HG03342 (cell line): ENCODE measurements around the gene SYNGR2.

Experiments
- ATAC-seq: cut with Tn5 transposase; IDR thresholded peaks from one replicate; pipeline ENCODE4 v1.9.1; 2021; ENCODE audit warnings: mild to moderate bottlenecking, moderate library complexity; ENCODE audit not compliant: unreplicated experiment

SYNGR2 gene

DNA sequence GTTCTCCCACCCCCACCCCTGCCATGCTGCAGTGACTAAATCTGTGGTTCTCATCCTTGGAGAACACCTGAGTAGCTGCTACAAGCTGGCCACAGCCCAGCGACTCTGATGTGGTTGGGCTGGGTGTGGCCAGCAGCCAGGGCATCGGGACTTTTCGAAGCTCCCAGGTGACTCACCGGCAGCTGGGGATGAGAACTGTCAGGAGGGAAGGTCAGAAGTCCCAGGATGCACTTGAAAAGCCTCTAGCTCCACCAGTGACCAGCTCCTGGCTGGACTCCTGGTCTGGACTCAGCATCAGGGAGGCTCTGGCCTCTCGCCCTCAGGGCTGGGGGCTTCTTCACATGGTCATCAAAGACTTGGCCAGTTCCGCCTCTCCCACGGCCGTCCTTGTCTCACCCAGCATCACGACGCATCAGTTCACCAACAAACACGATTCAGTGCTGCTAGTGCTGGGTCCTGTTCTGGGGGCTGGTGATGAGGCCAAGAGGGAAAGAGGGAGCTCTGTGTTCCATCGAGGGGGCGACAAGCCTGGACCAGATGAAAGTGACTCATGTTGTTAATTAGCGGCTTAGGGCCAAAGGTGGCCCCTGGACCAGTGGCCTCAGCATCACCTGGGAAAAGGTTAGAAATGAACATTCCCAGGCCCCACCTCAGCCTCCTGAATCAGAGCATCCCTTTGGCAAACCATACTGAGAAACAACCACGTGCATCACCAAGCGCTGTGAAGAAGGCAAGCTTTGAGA is 26.1 kb upstream of the SYNGR2 start:
- ATAC-seq, result no peak

DNA sequence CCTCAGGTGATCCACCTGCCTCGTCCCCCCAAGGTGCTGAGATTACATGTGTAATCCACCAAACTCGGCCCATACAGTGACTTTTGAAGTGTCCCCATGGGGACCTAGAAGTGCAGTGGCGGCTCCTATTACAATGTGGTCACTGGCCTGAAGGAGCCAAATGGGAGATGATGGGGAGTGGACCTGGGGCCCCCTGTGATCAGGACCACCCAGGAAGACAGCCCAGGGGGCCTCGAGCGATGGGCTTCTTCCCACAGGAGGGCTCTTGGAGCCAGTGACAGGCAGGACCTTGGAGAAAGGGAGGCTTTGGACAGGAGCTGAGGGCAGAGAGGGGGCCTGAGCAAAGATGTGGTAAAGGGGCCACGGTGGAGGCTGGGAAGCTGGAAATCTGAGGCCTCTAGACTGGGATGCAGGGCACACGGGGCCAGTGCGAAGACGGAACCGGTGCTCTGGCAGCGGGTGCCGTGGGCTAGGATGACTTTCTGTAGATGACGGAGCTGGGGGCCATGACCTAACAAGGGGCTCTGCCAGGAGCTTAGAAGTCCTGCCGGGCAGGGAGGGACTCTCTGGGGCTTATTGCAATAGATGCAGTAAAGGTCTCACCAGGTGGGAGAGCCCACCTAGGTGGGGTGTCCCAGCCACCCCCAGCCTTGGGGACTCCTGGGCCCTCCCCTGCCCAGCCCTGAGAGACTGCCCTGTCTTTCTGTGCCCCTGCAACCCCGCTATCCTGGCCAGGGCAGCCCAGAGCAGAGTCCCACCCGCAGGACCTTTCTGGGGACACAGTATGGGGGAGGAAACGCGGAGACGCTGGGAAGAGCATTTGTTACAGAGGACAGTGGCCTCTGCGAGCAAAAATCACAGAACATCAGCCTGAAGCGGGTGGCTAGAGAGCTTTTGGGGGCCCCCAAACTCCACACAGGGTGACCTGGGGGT is 24.9 kb upstream of the SYNGR2 start:
- ATAC-seq, result no peak

DNA sequence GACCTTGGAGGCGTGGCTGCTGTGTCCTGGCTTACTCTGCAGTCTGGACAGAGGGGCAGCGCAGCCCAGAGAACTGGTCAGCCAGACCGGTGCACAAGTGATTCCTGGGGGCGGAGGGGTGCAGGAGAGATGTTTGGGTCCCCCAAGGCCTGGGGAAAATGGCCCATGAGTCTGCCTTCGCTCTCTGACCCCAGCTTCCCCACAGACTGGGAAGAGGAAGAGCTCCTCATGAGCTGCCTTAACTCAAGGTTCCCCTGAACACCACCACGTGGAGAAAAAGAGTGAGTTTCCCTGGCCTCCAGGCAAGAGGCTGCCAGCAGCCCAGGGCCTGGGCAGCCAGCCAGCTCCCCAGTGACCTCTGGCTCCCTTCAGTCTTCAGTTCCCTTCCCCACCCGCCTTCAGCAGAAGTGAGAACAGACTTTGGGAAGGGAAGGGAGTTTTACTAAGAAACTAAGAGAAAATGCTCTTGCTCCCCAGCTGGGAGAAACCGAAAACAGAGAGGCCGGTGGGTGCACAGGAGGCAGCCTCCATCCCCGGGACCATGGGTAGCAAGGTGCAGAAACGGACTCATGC is 24.1 kb upstream of the SYNGR2 start:
- no peak for ATAC-seq

DNA sequence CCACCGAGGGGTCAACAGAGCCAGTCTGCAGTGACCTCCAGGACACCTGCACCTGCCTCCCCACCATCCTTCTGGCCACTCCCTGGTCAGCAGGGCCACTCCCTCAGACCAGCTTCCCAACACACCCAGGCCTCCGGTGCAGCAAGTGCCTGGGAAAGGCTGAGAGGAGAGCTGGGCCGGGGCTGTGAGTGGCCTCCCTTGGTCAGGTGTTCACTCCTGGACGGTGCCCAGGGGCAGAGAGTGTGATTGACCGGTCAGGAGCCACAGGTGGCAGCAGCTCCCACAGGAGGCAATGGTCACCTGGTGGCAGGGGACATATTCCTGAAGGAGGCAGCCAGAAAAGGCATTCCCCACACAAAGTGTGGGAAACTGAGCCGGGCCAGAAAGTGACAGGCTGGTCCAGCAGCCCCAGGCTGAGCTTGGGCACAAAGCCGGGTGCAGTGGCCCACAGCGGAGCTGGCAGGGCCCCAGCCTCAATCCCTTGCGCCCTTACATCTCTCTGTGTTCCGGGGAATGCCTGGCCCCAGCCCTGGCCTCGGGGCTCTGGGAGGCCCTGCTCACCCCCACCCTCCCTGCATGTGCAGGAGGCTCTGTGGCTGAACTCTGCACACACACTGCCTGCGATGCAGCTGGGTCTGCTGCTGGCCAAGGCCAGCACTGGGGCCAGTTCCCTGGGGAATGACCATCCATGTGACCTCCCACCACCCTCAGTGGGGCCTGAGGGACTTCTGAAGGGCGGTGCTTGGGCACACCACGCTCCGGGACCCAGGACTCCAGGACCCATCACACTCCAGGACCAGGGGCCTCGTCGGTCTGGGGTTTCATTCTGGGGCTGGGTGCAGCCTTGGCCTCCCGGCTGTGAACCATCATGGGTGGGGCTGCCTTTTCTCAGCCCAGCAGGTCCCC is 23.4 kb upstream of the SYNGR2 start:
- ATAC-seq, result no peak

DNA sequence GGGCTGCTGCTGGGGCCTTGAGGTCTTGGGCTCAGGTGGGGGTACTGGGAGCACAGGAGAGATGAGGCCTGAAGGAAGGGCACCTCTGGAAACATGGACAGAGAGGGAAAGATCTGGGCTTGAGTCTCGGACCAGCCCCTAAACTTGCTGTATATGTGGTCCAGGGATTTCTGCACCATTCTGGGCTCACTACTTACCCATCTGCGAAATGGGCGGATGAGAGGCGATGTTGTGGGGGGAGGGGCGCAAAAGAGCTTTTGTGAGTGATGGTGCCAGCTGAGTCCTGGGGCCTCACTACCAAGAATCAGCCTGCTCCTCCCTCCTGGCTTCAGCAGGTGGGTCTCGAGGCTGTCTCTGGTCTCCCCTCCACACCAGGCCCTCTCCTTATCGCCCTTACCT is 21.9 kb upstream of the SYNGR2 start:
- no peak for ATAC-seq

DNA sequence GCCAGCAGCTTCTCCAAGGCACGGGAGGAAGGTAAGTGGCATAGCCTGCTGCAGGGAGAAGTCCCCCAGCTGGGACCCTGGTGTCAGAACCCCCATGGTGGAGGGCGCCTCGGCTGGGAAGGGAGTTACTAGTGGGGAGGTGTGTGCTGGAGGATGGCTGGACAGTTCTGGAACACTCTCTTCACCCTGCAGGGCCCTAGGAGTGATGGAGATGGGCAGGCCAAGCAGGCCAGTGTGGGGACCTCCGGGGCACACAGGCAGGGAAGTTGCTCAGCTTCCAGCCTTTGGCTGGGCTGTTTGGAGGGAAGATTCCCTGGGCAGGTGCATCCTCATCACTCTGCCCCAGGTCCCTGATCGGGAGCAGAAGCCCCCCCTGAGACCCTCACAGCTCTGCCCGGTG is 21.5 kb upstream of the SYNGR2 start:
- no peak for ATAC-seq

DNA sequence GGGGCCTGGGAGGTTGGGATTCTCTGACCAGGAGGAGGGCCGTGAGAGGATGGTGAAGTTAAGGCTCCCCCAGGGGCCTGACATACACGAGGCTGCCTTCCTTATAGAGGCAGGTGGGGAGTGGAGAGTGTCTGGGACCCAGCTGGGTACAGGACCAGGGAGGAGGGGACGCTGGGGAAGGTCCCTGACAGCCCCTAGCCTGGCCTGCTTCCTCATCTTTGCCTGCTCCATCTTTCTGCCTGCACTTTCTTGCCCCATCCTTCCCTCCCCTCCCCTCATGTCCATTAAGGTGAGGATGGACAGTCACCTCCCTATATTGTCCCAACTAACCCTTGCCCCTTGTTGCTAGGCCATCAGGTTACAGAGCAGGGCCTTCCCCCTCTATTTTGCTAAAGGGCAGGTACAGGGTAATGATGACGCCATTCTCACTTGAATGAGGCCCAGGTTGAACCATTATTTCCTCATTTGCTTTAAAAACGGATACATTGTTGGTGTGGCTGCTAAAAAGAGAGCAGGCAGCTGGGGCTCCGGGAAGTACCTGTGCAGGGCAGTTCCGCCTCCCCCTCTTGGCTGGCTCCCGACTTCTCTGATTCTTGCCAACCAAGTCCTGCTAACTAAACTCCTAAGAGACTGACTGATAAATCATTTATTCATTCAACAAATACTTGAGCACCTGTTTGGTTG is 20.9 kb upstream of the SYNGR2 start:
- peak; percentile 46 for ATAC-seq

DNA sequence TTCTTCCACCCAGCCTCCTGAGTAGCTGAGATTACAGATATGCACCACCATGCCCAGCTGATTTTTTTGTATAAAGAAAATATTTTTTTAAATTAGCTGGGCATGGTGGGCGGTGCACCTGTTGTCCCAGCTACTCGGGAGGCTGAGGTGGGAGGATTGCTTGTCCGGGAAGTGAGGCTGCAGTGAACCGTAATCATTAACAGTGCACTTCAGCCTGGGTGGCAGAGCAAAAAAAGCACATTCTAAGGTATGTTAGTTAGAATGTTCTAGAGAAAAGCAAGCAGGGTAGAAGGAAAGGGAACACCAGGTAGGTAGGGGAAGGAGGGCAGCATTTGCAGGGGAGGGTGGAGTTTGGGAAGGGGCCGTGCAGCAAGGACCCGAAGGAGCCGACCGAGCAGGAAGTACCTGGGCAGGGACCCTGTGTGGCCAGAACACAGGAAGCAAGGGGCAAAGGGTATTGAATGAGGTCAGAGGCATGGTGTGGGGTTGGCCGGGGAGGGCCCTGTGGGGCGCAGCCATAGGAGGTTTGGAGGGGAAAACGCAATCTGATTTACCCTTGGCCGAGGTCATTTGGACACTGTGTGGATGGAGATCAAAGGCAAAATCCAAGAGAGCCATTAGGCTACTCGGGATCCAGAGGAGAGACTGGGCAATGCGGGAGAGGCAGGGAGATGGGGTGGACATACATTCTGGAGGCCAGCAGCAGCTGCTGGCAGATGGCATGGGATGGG is 19.9 kb upstream of the SYNGR2 start:
- no peak for ATAC-seq

DNA sequence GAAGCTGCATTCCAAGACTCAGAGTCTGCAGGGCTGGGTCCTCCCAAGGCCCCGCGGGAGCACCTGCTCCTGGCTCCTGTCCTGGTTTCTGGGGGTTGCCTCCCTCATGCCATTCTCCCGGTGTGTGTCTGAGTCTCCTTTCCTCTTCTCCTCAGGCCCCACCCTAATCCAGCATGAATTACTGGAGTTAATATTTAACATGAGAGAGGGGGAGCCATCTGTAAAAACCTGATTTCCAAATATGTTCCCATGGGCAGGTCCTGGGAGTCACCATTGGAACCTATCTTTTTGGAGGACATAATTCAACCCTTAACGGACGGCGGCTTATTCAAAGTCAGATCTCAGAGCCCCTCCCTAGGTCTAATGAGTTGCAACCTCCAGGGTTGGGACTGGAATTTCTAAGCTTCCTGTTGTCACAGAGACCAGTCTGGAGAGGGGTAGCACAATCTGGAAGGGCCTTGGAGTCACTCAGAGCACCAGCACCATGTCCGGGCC is 16.8 kb upstream of the SYNGR2 start:
- no peak for ATAC-seq

DNA sequence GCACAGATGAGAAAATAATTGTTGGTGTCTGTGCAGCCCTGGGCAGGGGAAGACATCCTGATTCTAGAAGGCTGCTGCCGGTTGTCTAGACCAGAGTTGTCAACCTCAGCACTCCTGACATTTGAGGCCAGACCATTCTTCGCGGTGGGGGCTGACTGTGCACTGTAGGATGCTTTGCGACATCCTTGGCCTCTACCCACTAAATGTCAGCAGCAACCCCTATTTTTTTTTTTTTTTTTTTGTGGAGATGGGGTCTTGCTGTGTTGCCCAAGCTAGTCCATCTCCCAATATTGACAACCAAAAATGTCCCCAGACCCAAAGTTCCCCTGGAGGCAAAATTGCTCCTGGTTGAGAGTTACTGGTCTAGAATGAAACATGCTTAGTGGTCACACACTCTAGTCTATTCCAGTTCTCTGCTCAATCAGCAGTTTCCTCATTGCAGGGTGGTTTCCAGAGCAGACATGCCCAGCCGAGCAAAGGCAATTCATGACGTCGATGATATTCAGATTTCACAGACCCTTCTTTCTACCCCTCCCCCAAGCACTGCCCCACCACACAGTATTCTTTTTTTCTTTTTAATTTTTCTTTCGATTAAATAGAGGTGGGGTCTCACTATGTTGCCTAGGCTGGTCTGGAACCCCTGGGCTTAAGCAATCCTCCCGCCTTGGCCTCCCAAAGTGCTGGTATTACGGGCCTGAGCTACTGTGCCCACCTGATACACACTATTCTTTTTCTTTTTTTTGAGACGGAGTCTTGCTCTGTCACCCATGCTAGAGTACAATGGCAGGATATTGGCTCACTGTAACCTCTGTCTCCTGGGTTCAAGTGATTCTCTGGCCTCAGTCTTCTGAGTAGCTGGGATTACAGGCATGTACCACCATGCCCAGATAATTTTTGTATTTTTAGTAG is 13.2 kb upstream of the SYNGR2 start:
- ATAC-seq, result no peak

DNA sequence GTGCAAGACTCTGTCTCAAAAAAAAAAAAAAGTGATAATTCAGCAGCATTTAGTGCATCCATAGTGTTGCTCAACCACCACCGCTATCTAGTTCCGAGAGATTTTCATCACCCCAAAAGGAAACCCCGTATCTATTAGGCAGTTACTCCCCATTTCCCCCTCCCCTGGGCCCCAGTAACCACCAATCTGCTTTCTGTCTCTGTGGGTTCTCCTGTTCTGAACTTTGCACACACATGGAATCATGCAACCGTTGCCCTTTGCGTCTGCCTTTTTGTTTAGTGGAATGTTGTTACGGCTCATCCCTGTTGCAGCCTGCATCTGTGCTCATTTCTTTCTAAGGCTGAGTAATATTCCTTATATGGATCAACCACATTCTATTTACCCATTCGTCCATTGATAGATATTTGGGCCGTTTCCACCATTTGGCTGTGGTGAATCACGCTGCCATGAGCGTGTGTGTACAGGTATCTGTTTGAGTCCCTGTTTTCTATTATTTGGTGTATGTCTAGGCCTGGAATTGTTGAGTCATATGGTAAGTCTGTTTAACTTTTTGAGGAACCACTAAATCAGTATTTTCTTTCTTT is 8.7 kb upstream of the SYNGR2 start:
- ATAC-seq, result no peak

DNA sequence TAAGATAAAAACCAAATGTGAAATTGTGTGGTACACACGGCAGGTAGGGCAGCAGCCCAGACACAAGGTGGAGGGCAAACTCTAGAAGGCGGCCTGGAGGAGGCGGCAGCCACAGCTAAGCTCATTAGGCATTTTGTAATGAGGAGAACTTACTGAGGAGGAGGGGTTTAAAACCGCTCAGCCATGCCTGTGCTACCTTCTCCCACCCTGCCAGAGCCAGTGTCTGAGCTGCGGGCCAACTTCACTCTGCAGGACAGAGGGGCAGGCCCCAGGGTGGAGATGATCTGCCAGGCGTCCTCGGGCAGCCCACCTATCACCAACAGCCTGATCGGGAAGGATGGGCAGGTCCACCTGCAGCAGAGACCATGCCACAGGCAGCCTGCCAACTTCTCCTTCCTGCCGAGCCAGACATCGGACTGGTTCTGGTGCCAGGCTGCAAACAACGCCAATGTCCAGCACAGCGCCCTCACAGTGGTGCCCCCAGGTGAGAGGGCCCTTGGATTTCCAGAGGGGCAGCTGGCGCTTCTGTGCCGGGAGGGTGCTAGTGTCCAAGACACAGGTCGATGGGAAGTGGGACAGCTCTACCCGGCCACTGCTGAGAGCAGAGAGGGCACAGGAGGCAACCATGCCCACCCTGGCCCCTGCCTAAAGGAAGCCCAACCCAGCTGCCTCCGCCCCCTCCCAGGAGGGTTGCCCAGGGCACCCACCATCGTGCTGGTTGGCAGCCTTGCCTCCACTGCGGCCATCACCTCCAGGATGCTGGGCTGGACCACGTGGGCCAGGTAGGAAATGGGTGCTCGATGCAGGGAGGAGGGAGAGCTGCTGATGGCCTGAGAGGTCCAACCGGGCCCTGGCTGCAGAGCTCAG is 4.3 kb upstream of the SYNGR2 start:
- ATAC-seq, result no peak

DNA sequence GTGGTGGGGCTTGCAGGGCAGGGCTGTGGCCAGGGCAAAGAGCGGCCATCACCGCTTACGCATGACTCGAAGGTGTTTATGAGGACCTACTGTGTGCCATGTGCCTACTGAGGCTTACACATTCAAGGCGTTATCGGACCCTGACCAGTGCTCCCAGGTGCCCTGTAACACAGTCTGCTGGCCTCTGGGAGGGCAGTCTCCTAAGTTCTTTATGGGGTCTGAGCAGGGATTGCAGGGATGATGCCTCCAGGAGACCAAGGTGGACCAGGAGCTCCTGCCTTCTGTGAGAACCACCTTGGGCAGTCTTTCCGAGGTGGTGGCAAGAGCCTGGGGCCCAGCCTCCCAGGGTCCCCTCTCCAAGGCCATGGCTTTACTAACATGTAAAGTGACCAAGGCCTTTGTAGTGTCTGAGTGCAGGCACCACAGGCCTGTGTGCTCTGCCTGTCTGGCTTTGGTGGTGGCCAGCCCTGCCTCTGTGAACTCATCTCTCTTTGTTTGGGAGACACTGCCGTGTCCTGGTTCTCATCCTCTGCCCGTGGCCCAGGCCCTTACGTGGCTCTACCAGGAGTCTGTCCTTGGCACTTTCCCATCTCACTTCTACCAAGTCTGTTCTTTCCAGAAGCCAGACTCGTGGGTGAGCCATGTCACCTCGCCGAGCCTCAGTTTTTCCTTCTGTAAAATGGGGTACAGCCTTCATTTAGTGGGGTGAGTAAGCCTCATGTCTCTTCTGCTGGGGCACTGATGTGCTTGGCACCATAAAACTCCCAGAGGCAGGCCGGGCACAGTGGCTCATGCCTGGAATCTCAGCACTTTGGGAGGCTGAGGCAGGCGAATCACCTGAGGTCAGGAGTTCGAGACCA is 3.4 kb upstream of the SYNGR2 start:
- no peak for ATAC-seq

DNA sequence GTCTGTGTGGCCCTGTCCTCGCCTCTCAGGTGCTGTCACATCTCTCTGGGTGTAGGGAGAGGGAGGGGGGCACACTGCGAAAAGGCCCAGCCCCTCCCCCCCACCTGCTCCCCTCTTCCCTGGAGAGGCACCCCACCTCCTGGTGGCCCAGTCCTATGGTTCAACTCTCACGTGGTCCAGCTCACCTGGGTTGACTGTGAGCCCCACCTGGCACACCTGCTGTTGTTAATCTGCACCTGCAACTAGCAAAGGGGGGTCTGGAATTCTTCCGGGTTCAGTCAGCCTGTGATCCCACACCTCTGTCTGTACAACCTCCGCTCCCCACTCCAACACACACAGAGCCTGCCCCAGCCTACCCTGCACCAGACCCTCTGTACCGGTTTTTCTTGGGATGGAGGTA is 2.0 kb upstream of the SYNGR2 start:
- ATAC-seq, result no peak

DNA sequence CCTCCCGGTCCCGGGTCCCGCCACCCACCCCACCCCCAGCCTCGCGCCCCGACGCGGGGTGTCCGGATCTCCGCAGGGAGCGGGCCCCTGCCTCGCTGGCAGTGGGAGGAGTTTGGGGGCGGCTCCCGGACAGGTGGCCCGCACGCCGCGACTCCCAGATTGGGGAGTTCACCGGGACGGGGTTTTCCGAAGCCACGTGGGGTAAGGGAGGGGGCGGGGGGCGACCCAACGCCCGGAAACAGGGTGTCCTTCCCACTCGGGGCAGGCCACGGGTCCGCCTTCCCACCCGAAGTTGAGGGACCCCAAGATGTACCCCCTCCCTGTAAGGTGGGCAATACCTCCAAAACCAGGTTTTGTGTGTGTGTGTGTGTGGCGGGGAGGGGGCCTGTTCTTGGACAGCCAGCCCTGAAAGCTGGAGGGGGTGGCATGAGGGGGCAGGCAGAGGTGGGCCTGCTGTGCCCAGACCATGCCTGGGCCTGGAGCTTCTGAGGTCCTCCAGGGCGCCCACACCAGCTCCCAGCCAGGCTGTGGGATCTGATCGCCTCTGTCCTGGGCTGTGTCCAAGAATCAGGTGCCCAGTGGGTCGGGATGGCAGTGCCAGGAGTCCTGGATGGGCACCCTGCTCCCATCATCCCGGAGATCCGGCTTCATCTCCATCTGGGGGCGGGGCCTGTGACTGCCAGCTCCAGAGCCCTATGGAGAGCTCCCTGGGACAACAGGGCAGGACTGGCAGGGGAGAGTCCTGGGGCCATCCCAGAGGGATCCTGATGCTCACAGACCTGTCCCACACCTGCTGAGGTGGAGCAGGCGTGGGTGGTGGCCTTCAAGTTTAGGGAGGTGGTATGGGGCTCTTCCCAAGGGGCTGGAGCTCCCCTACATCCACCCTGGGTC is 767 bp downstream of the SYNGR2 start:
- ATAC-seq, result no peak
